Lower lobe of right lung (tissue), 2 donors: ENCODE data around the gene LAMTOR4. TPM values are rescaled to one million over a fixed set of nuclear protein-coding genes. Genes with fewer than 3 reads are reported as not detected.

Experiments
- ATAC-seq, 2 donors: fragments of 200-7000 bp; cut with Tn5 transposase; one replicate each; pipeline ENCODE4 v1.9.1; 2020 to 2022; ENCODE audit warnings: mild to moderate bottlenecking in 2 of 2, moderate library complexity in 2 of 2
- DNase-seq: peaks from one replicate; pipeline ENCODE4 v3.0.0-alpha.2; 2020
- H3K27ac ChIP-seq: fragments of 200-600 bp; one replicate; pipeline ENCODE4 v1.8.0; 2022
- H3K27me3 ChIP-seq: fragments of 200-600 bp; one replicate; pipeline ENCODE4 v1.8.0; 2022; ENCODE audit warnings: low read depth
- H3K36me3 ChIP-seq: fragments of 200-600 bp; one replicate; pipeline ENCODE4 v1.8.0; 2022; ENCODE audit warnings: mild to moderate bottlenecking
- H3K4me1 ChIP-seq: fragments of 200-600 bp; one replicate; pipeline ENCODE4 v1.8.0; 2022
- H3K4me3 ChIP-seq: fragments of 200-600 bp; one replicate; pipeline ENCODE4 v1.8.0; 2022; ENCODE audit warnings: mild to moderate bottlenecking
- H3K9me3 ChIP-seq: fragments of 200-600 bp; one replicate; pipeline ENCODE4 v1.8.0; 2022
- CTCF ChIP-seq: fragments of 200-600 bp; IDR thresholded peaks from one replicate; pipeline ENCODE4 v1.8.0; 2022; ENCODE audit warnings: antibody characterized with exemption, mild to moderate bottlenecking
- intact Hi-C: fragments of 100-400 bp; cut with DNase I; formaldehyde crosslinking; loops from one replicate; pipeline ENCODE4 v1.11.0; 2022
- long read RNA-seq: library from polyadenylated mRNA; unstranded; transcript quantifications from one replicate; pipeline ENCODE4 v2.0.0, GENCODE V29; 2021
- total RNA-seq: library from RNA; stranded (reverse); fragmentation: NEBNext Ultra II Directional; extraction: Animal tissue kit (Norgen Biotek cat#: 25700); gene quantifications from one replicate; pipeline ENCODE4 v1.2.1, GENCODE V29; 2021
- donor health status: DM: no; HTN: yes; CAD: no; lungs with severe emphysema.

The LAMTOR4 gene
- total RNA-seq, result 131 TPM
- long read RNA-seq, transcript LAMTOR4-201 (4 exons, 605 nt), result major isoform, 32 of 40 reads
- long read RNA-seq, partial matches to known transcripts, result 0 of 40 reads
- long read RNA-seq, other reads (novel, unspliced or antisense), result 2 of 40 reads

GRCh38 chr7:100148559-100149328 lies at the start of gene LAMTOR4:
Gene LAMTOR4 (plus strand): TSS chr7:100148918. CDS start chr7:100148973, 55 bp downstream.
- Histone ChIP-seq H3K36me3 (peaks cover 10% of the 10 kb centered on the region), H3K4me1 (peaks cover 40% of the 10 kb centered on the region), H3K27me3 (no peaks in the 10 kb centered on the region), H3K27ac (peak within 1 kb of the TSS; percentile 86), H3K4me3 (peak within 1 kb of the TSS; percentile 79), H3K9me3 (no peaks in the 10 kb centered on the region)
- intact Hi-C loops, result no loop called here
- DNase-seq (peak; percentile 99), ATAC-seq (peak; percentile 99 to 100)
- no peak for TF ChIP-seq CTCF

DNA sequence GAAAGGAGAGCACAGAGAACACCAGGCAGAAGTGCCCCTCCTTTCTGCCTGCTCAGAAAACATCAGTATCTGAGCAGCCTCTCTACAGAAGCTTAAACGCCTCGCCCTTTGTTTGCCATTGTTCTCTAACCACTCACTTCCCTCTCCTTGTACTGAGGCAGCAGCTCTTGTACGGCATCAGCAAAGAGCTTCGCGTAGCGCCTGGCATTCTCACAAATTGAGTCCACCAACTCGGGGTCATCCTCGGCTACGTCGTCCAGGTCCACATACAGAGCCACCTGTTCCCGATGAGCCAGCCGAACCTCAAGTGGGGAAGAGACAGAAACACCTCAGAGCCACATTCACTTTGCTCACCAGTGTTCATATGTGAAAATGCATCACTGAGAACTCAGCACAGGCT lies 49.3 kb upstream of the LAMTOR4 start:
- Histone ChIP-seq H3K27ac (no peak overlapping the region), H3K4me1 (peaks cover 24% of the 10 kb centered on the region), H3K4me3 (peak overlapping the region; percentile 97), H3K9me3 (no peaks in the 10 kb centered on the region), H3K27me3 (no peaks in the 10 kb centered on the region), H3K36me3 (peaks cover 68% of the 10 kb centered on the region)
- DNase-seq (no peak), ATAC-seq (no peak)
- intact Hi-C loops, result no loop called here
- TF ChIP-seq CTCF, result no peak

DNA sequence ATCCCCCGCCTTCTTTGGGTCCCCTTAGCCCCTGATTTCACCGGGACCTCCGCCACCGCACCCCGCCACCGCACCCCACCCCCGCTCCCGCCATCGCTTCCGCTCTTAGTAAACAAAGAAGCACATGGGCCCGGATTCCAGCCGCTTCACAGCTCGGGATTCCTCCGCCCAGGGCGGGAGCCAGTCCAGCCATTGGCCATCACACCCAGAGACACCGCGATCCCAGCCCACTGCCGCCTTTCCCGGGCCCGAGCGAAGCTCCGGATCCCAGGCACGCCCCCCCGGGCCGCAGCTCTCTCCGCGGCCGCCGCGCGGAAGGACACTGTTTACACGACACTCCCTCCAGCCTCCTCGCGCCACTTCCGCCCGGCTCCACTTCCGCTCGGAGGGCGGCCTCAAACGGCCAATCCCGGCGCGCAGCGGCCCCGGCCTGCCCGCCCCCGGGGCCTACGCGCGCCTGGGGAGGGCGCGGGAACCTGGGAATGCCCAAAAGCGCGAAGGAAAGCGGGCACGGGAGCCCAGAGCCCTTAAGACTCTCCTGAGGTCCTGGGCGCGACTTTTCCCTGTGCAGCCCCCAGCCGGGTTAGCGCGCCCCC lies 48.2 kb upstream of the LAMTOR4 start:
- no peak for TF ChIP-seq CTCF
- Histone ChIP-seq H3K9me3 (no peaks in the 10 kb centered on the region), H3K27me3 (no peaks in the 10 kb centered on the region), H3K36me3 (peaks cover 68% of the 10 kb centered on the region), H3K4me3 (peak overlapping the region; percentile 97), H3K27ac (peak overlapping the region; percentile 91), H3K4me1 (peaks cover 24% of the 10 kb centered on the region)
- DNase-seq (peak; percentile 93), ATAC-seq (peak; percentile 95 to 96)
- intact Hi-C loops, result no loop called here

DNA sequence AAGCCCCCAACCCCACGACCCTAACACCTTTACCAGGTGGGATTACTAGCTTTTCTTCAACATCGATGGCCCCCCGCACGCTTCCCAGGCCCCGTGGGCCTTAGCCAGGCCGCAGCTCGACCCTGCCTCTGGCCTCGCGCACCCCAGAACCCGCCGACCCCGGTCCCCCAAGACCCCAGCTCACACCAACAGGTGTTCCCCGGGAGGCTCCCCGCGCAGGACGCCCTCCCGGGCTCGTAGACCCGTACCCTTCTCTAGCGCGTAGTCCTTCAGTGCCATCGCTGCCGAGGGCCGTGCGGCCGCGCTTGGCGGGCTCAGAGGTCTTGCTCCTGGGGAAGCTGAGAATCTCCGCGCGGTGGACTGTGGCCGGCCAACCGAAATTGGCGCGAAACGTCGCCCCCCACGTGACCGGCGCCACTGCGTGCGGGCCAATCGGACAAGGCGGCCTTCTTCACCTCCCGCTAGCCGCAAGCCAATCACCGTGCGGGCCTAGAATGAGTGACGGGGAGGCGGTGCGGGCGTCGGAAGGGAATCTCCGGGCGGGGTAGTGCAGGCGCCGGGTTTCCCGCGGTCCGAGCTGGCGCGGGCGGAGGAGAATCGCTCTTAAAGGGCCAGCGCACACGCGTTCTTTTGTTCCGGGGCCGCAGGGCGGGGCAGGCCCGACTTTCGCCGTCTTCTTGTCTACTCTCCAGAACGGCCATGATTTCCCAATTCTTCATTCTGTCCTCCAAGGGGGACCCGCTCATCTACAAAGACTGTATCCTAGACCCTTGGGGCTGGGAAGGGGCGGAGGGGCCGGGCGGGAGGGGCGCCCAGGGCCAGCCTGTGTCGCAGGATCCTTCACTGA lies 47.5 kb upstream of the LAMTOR4 start, which contains the start of the genes AP4M1 and MCM7:
AP4M1 (plus strand) TSS at position 628 of the 847 bp plus-strand sequence; CDS start at position 700, 72 bp downstream.
MCM7 (minus strand) TSS at position 382 of the 847 bp plus-strand sequence; CDS start at position 279, 103 bp downstream.
- H3K9me3 ChIP-seq, result no peaks in the 10 kb centered on the region
- ATAC-seq, result peak; percentile 97
- peak within 1 kb of the TSS; percentile 91 for H3K27ac ChIP-seq
- TF ChIP-seq CTCF, result no peak
- H3K27me3 ChIP-seq, result no peaks in the 10 kb centered on the region
- intact Hi-C loops, result no loop called here
- peak; percentile 99 for DNase-seq
- peaks cover 68% of the 10 kb centered on the region for H3K36me3 ChIP-seq
- H3K4me1 ChIP-seq, result peaks cover 24% of the 10 kb centered on the region
- H3K4me3 ChIP-seq, result peak within 1 kb of the TSS; percentile 97
